ENCODE measurements around the gene RNF8. TPM values are rescaled to one million over a fixed set of nuclear protein-coding genes. Genes with fewer than 3 reads are reported as not detected.

Gene RNF8
- total and polyA plus RNA-seq, 2 donors (not counting 1 experiment from before 2014, with no cell fraction given): 19.5 to 20.6 TPM

Other genes with a start within 250 kb of the RNF8 start
- 22.8 and 25.7 TPM in 2 replicates for gene PIM1, start 183.8 kb upstream of the RNF8 start, total RNA-seq
- gene PIM1, start 183.8 kb upstream of the RNF8 start, polyA plus RNA-seq: 13.4 and 13.8 TPM in 2 replicates
- 8.2 and 9.7 TPM in 2 replicates for gene TBC1D22B, start 96.2 kb upstream of the RNF8 start, total RNA-seq
- 6.3 and 7.2 TPM in 2 replicates for gene TBC1D22B, start 96.2 kb upstream of the RNF8 start, polyA plus RNA-seq
- 4.0 and 4.9 TPM in 2 replicates for gene TMEM217, start 95.8 kb upstream of the RNF8 start, total RNA-seq
- 3.0 and 3.1 TPM in 2 replicates for gene TMEM217, start 95.8 kb upstream of the RNF8 start, polyA plus RNA-seq
- 42.6 and 44.8 TPM in 2 replicates for gene CMTR1, start 79.2 kb downstream of the RNF8 start, total RNA-seq
- gene CMTR1, start 79.2 kb downstream of the RNF8 start, polyA plus RNA-seq: 27.0 and 32.4 TPM in 2 replicates
- 8.3 and 12.8 TPM in 2 replicates for gene CCDC167, start 145.9 kb downstream of the RNF8 start, total RNA-seq
- 35.7 and 40.4 TPM in 2 replicates for gene CCDC167, start 145.9 kb downstream of the RNF8 start, polyA plus RNA-seq

Measured in fibroblast of lung (primary cell).